GM19324 (cell line): ENCODE data around the gene POLR2E.

Experiments used
- ATAC-seq: cut with Tn5 transposase; IDR thresholded peaks from one replicate; pipeline ENCODE4 v1.9.1; 2021; ENCODE audit warnings: mild to moderate bottlenecking, moderate library complexity; ENCODE audit not compliant: unreplicated experiment, low FRiP score

POLR2E gene

DNA sequence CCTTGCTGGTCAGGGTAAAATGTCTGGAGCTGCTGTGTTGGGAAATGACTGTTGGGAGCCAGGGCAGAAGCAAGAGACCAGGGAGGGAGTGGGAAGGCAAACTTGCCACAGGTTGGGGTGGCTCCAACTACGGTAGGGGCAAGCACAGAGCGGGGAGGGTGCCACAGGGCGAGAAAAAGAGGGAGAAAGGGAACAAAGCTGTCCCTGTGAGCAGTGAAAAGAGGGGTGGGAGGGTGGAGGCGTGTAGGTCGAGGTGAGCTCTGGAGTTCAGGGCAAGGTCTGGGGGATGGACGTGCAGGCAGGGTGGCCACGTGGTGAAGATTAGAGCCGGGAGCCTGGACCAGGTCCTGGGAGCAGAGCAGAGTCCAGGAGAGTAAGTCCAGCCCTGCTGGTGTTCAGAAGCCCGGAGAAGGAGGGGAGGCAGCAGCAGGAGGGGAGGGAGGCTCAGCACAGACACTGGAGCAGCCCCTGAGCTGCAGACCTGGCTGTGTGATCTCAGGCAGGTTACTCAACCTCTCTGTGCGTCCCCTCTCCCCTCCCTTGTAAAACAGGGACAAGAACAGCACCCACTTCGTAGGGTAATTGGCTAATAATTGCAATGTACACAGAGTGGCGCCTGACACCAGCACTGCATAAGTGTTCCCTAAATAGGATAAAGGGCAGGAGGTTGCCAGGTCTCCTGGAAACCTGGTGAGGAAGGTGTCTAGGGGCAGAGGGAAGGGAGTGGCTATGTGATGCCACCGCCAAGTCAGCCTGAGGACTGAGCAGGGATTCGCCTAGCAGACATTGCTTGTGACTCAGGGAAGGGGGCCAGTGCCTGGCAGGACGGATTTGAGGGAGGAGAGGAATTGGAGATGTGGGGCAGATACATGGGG, 3.2 kb upstream of the POLR2E start:
- ATAC-seq = no peak

DNA sequence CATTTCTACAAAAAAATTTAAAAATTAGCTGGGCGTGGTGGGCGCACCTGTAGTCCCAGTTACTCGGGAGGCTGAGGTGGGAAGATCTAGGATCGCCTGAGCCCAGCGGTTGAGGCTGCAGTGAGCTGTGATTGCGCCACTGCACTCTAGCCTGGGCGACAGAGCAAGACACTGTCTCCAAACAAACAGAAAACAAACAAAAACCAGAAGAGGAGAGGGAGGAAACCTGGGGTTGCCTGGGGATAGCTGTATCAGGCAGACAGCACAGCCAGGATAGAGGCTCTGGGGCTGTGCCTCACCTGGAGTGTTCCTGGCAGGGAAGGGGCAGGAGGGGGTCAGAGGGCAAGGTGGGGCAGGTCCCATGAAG, 2.6 kb upstream of the POLR2E start:
- no peak for ATAC-seq

DNA sequence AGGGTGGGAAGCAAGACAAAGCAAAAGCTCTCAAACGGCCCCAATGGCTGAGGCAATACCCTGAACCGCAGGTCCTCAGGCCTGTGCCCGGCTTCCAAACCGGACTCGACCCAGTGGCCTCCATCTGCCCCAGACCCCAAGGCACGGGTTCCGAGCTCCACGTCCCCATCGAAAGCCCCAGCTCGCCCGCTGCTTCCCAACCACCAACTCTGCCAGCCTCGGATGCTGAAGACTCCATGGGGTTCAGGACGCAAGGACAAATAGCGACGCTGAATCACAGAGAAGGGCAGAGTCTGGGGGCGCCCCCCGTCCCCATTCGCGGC, 559 bp downstream of the POLR2E start:
- no peak for ATAC-seq

DNA sequence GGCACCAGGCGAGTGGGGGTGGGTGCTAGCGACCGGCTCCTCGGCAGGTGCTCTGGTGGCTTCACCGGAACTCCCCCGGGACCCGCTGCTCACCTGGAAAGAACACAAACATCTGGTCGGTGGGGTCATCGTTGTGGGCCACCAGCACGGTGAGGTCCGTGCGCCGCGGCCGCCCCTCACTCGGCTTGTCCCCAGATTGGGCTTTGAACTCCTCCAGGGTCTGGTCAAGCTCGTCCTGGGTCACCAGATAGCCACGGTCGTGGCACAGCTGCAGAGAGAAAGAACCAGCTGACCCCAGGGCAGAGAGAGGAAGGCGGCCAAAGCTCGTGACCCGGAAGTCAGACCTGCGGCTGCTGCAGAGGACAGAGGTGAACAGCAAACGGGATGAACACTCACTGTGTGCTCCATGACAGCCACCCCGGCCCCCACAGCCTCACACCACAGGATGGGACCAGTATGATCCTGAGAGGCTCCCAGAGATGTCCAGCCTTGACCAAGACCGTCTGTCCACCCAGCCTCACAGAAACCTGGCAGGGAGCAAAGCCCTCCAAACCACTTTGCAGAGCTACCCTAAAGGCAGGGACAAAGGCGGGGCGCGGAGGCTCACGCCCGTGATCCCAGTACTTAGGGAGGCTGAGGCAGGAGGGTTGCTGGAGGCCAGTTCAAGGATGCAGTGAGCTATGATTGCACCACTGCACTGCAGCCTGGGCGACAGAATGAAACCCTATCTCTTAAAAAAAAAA, 1.2 kb downstream of the POLR2E start:
- no peak for ATAC-seq

DNA sequence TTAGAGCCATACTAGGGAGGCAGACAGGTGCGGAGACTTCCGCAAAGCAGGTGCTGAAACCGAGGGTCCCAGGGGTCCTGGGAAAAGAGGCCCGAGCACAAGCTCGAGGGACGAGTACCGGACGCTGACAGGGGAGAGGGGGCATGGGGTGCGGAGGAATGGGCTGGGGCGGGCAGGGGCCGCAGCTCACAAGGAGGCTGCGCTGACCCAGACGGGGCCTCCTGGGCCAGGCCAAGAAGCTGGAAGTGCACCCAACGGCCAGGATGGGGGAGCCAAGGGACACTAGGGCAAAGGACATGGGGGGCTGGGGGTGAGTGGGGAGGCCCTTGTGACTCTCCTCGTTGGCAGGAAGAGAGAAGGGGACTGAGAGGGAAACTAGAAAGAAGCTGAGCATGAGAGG, 1.8 kb downstream of the POLR2E start:
- no peak for ATAC-seq

DNA sequence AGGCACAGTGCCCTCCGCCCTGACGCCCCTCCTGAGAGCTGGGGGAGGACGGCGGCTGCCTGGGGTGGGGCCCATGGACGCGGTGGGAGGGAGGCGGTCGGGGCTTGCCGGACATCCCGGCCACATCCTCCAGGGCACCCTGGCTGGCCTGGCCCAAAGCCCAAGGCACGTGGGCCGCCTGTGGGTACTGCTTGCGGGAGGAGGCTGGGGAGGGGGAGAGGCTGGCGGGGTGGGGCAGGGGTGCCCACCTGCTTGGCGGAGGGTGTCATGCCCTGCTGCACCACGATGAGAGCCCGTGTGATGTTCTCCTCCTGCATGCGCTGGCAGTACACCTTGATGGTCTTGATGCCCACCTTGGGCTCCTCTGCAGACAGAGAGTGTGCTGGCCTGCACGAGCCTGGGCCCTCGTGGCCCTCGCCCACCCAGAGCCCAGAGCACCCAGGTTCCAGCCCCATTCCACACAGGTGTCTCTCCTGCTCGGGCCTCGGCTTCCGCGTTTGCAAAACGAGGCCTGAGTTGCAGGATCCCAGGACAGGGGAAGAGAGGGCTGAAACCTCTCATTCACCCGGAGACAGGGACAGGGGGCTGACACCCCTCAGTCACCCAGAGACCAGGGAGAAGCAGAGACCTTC, 3.5 kb downstream of the POLR2E start:
- ATAC-seq = no peak

DNA sequence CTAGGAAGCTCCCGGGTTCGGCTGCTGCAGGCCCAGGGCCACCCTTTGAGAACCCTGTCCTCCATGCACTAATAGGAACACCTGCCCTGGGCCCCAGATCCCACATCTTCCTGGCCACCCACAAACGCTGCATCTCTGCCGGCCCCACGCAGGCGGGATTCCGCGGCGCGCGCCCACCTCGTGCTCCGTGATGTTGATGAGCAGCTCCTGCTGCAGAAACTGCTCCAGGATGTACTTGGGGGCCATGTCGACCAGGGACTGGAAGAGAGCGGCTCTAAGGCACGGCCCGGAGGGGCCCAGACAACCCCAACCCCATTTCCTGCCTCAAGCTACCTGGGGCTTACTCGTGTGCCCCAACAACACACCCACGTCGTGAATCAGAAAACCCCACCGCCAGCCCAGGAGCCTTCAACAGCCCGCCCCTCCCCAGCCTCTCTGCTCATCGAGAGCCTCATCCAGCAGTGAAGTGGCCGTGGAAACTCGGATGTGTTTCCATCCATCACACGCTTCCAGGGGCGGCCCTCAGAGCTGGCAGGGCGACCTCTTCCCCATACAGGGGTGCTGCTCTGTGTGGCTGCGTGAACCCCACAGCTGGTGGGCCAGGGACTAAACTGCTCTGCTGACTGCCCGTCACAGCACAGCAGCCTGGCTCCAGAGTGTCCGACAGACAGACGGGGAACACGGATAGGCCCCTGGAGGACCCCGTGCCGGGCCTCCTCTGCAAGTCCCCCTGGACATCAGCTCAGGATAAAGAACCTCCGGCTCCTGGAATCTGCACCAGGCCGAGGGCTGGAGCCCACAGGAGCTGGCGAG, 4.2 kb downstream of the POLR2E start:
- ATAC-seq = no peak

DNA sequence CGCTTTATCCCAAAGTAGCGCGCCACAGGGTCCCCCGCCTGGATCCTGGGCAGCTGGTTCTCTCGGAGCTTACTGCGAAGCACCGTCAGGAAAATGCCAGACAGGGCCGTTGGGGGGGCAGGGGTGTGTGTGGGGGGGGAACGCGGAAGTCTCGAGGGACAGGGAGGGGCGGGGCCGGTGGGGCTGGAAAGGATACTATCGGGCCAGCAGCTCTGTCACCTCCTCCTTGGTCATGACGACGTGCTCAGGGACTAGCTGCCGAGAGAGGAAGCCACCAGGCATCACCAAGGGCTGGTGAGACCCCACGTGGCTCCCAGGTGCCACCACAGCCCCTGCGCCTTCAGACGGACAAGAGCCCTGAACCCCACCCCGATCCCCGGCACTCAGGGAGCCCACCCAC, 5.3 kb downstream of the POLR2E start:
- no peak for ATAC-seq

DNA sequence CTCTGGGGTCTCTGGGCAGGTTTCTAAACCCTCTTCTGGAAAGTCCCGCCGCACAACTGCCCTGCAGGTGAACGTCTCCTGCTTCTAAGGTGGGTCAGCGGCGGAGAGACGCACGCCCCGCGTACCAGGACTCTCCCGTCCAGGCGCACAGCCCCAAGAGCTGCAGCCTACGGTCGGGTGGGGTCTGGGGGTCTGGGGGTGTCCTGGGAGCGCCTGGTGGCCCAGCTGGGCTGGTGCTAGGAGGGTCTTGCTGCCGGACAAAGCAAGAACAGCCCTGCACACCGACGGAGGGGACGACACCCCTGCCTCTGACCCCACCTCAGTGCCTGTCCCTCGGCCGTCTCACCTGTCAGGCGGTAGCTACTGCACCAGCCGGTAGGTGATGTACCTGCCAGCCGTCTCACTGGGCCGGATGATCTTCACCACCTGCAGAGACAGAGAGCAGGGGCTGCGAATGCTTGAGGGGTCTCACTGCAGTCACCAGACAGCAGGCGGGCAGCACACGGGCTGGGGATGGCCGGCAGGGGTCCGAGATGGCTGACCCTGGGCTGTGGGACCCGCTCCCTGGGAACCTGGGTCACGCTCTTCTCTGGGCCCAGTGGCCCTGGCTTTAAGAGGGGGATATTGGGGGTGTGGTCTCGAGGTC, 5.9 kb downstream of the POLR2E start:
- ATAC-seq = no peak

DNA sequence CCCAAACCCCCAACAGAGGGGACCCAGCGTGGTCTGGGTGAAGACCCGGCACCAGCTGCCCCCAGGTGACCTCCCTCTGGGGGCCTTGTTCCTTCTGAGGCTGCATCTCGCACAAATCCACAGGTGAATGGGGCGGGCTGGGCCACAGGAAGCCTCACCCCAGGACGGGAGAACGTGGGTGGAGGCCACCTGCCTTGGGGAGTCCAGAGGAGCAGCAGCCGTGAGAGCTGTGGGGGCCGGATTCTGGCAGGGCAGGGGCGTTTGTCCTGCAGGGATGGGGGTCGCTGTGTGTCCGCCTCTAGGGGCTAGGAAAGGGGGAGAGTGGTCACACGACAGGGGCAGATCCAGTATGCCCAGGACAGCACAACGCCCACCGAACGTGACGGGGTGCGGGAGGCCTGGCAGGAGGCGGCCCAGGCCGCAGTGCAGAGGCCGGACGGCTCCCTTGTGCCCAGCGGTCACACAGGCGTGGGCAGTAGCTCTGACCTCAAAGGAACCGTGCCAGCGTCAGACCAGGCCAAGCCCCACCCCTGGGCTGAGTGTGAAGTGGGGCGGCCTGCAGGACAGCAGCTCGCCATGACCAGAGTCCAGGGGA, 6.7 kb downstream of the POLR2E start:
- ATAC-seq = no peak

DNA sequence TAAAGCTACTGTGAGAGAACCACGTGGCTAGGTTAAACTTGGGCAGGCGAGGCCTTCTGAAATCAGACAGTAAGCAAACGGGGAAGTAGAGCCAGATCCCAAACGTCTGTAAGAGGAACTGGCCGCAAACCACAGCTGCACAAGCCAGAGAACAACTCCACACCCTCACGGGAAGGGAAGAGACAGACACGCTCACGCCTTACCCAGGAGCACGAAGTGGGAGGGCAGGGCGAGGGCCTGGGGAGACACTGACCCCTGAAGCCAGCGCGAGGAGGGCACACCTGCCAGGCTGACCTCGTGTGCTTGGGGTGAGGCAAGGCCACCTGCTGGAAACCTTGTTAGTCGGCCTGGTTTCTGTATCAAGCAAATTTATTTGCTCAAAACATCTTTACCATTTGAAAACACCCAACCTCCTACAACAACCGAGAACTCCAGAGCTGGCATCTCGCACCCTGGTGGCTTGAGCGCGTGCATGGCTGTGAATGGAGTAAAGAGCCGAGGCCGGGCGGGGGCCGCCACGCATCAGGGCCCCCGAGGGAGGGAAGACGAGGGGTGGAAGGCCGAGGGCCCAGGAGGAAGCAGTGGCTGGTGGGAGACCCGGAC, 7.3 kb downstream of the POLR2E start:
- ATAC-seq = no peak

DNA sequence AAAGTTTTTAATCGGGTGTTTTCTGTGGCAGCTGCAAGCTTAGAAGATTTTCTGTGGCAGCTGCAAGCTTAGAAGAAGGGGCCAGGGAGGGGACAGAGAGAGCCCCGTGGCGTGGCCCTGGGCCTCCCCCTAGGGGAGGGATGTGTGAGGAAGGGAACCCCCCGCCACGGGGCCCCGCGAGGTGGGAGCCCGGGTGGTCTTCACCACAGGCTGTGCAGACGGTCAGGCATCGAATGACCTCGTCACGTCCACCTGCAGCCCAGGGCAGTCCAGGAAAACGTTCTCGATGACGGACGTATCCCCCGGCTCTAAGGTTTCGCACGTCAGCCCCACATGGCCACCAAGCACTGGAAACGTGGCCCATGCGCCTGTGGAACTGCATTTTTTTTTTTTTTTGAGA, 8.6 kb downstream of the POLR2E start:
- ATAC-seq = no peak

DNA sequence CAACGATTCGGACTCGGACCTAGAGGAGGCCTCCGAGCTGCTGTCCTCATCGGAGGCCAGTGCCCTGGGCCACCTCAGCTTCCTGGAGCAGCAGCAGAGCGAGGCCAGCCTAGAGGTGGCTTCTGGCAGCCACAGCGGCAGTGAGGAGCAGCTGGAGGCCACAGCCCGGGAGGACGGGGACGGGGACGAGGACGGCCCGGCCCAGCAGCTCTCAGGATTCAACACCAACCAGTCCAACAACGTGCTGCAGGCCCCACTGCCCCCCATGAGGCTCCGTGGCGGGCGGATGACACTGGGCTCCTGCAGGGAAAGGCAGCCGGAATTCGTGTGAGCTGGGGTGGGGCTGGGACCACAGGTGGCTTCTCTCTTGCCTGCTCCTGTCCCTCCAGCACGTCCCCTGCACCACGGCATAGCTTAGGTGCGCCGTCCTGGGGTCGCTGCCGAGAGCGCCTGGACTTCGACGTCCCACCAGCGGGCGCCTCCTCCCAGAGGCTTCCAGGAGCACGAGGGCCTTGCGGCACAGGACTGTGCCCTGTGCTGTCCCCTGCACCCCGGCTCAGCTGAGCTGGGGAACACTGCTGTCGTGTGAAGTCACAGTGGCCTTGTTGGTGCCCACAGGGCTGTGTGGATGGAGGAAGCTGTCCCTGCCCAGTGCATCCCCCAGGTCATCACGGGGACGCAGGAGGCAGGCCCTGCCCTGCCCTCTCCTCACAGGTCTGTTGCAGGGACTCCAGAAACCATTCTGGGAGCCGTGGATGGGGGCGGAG, 9.3 kb downstream of the POLR2E start:
- no peak for ATAC-seq

DNA sequence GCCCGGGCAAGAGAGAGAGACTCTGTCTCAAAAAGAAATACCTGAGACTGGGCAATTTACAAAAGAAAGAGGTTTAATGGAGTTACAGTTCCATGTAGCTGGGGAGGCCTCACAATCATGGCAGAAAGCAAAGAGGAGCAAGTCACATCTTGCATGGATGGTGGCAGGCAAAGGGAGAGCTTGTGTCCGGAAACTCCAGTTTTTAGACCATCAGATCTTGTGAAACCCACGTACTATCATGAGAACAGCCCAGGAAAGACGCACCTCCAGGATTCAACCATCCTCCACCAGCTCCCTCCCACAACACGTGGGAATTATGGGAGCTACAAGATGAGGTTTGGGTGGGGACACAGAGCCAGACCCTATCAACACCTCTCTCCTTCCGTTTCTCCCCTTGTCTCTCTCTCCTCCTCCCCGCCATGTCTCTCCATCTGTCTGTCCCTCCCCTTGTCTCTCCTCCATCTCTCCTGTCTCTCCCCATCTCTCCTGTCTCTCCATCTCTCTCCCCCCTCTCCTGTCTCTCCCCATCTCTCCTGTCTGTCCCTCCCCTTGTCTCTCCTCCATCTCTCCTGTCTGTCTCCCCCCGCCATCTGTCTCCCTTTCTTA, 10.0 kb downstream of the POLR2E start:
- ATAC-seq = no peak

DNA sequence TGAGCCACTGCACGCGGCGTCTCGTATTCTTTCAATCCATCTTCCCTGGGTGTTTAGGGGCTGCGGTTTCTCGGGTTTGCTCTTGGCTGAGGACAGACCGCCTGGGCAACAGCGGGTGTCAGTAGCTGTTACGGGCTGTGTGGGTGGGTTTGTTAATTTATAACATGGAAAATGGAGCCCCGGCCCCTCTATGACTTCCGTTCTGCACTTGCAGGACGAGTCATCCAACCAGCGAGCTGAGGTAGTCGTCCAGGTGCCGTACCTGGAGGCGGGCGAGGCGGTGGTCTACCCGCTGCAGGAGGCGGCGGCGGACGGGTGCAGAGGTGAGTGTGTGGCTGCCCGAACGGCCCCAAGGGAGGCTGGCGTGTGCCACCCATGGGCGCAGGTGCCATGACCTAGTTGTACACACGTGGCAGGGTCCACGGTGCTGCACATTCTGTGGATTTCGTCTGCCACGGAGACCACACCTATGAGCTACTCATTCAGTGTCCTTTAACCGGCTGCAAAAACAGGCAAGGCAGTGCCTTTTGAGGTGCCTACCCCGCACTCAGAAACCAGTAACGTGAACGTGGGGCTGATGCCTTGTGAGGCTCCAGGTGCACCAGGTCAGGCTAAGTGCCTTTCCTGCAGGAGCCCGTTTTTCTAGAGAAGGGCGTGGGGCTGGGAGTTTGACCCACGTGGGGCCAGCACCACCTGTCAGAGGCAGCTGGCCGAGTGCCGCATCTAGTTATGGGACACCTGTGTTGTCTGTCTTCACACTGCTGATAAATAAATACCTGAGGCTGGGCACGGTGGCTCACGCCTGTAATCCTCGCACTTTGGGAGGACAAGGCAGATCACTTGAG, 10.9 kb downstream of the POLR2E start:
- ATAC-seq = no peak

DNA sequence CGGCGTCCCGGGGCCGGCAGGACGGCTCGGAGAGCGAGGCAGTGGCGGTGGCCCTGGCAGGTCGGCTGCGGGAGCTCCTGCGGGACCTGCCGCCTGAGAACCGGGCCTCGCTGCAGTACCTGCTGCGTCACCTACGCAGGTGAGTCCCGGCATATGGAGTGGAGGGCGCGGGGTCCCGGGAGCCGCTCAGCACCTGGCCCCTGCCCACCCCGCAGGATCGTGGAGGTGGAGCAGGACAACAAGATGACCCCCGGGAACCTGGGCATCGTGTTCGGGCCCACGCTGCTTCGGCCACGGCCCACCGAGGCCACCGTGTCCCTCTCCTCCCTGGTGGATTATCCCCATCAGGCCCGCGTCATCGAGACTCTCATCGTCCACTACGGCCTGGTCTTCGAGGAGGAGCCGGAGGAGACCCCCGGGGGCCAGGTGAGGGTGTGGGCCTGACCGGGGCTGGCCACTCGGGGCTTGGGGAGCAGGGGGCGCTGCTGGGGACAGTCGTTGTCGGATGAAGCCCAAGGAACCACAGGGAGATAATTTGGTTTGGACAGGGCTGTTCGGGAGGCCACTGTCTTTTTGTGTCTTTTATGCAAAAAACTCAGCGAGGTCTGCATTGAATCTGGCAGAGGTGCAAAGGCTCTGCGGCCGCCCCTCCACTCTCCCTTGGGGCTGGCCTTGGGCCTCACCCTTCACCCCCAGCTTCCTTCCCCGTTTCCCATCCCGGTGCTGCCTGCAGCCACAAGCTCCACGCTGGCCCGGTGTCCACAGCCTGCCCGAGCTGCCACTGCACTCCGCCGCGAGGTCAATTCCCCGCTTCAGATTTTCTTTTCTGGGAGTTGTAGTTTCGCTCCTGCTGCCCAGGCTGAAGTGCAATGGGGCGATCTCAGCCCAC, 12.0 kb downstream of the POLR2E start:
- ATAC-seq = no peak
